ENCODE data around the gene RECK. TPM values are rescaled to one million over a fixed set of nuclear protein-coding genes. Genes with fewer than 3 reads are reported as not detected.
"Not testable (repeated sequence)": the region's sequence is repeated elsewhere in the genome, so short reads cannot be mapped to it uniquely, and the experiment has no call there.

RECK gene
- total and polyA plus RNA-seq, 7 donors: 1.4 to 8.0 (median 2.0) TPM

GRCh38 chr9:35996358-35996970 lies 40.2 kb upstream of the RECK start:
- TF ChIP-seq CTCF (IDR thresholded peaks at IDR 0.05): no peak
- no peak overlapping the region for H3K4me3 ChIP-seq
- no peaks in the 10 kb centered on the region for H3K4me1 ChIP-seq
- H3K27me3 ChIP-seq (ENCODE audit: insufficient read depth in 3 of 3, low read length in 2 of 3): peaks cover 0 to 2% (median 0%) of the 10 kb centered on the region in 3 donors
- H3K27ac ChIP-seq: peak overlapping the region; percentile 63
- intact Hi-C loops (cut with DNase I): no loop called here
- no peak for DNase-seq
- ATAC-seq: peak in 3 of 4 donors; percentile 77 to 96 (median 92)
- H3K36me3 ChIP-seq (ENCODE audit: insufficient read depth in 1 of 2, low read depth in 1 of 2): no peaks in the 10 kb centered on the region
- WGBS, 3 donors: 39 to 48% (median 41%) methylated on average over 1 of the region's 1 CpG
- H3K9me3 ChIP-seq: peaks cover 10% of the 10 kb centered on the region

- H3K4me3 ChIP-seq; intact Hi-C loops (cut with DNase I); H3K4me1 ChIP-seq; DNase-seq; H3K27me3 ChIP-seq (ENCODE audit: insufficient read depth in 3 of 3, low read length in 2 of 3); H3K36me3 ChIP-seq (ENCODE audit: insufficient read depth in 1 of 2, low read depth in 1 of 2): not testable (repeated sequence)
- peak in 3 of 4 donors; percentile 41 to 70 (median 43) for ATAC-seq
- WGBS, 3 donors: 75 to 79% (median 78%) methylated on average over 4 of the region's 4 CpGs
- peaks cover 10% of the 10 kb centered on the region for H3K9me3 ChIP-seq
- peak overlapping the region; percentile 63 for H3K27ac ChIP-seq
Measured at GRCh38 chr9:35997016-35997415, 39.7 kb upstream of the RECK start.

DNA sequence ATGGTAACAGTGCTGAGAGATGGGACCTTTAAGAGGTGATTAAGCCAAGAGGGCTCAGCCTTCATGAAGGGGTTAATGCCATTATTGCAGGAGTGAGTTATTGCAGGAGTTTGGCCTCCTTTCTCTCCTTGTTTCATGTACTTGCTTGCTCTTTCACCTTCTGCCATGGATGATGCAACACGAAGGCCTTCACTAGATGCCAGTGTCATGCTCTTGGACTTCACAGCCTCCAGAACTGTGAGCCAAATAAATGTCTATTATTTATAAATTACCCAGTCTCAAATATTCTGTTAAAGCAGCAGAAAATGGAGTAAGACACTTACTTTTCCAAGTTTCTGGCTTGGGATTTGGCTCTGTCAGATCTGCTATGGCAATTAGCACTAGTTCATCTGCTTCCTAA lies 38.4 kb upstream of the RECK start:
- ATAC-seq (no peak), DNase-seq (no peak)
- no peak for TF ChIP-seq CTCF (IDR thresholded peaks at IDR 0.05)
- intact Hi-C loops (cut with DNase I): no loop called here
- Histone ChIP-seq H3K36me3 (ENCODE audit: insufficient read depth in 1 of 2, low read depth in 1 of 2) (no peaks in the 10 kb centered on the region), H3K27me3 (ENCODE audit: insufficient read depth in 3 of 3, low read length in 2 of 3) (peaks cover 0 to 2% (median 0%) of the 10 kb centered on the region in 3 donors), H3K4me3 (no peak overlapping the region), H3K9me3 (peaks cover 10% of the 10 kb centered on the region), H3K4me1 (no peaks in the 10 kb centered on the region), H3K27ac (no peak overlapping the region)
- WGBS, 3 donors: 72 to 96% (median 78%) methylated on average over 1 of the region's 1 CpG

DNA sequence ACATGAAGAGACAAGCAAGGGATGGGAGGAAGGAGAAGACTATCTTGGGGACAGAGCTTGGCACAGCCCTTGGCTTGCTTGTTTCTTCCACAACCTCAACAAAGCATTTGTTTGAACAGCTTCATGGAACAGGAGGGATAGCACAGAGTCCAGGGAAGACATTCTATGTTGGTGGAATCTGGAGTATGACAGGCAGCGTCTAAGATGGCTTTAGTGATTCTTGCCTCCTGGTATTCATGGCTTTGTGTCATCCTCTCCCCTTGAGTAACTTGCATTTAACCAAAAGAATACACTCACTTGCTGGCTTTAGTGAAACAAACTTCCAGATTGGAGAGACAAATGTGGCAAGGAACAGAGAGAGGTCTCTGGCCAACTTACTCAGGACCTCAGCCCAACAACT lies 30.8 kb upstream of the RECK start:
- TF ChIP-seq CTCF (IDR thresholded peaks at IDR 0.05): no peak
- Histone ChIP-seq H3K27me3 (ENCODE audit: insufficient read depth in 3 of 3, low read length in 2 of 3) (peaks cover 0 to 17% (median 3%) of the 10 kb centered on the region in 3 donors), H3K27ac (no peak overlapping the region), H3K4me1 (no peaks in the 10 kb centered on the region), H3K36me3 (ENCODE audit: insufficient read depth in 1 of 2, low read depth in 1 of 2) (no peaks in the 10 kb centered on the region), H3K9me3 (no peaks in the 10 kb centered on the region), H3K4me3 (no peak overlapping the region)
- WGBS, 3 donors: 81 to 89% (median 84%) methylated on average over 1 of the region's 1 CpG
- ATAC-seq: no peak
- intact Hi-C loops (cut with DNase I): no loop called here
- DNase-seq: no peak

DNA sequence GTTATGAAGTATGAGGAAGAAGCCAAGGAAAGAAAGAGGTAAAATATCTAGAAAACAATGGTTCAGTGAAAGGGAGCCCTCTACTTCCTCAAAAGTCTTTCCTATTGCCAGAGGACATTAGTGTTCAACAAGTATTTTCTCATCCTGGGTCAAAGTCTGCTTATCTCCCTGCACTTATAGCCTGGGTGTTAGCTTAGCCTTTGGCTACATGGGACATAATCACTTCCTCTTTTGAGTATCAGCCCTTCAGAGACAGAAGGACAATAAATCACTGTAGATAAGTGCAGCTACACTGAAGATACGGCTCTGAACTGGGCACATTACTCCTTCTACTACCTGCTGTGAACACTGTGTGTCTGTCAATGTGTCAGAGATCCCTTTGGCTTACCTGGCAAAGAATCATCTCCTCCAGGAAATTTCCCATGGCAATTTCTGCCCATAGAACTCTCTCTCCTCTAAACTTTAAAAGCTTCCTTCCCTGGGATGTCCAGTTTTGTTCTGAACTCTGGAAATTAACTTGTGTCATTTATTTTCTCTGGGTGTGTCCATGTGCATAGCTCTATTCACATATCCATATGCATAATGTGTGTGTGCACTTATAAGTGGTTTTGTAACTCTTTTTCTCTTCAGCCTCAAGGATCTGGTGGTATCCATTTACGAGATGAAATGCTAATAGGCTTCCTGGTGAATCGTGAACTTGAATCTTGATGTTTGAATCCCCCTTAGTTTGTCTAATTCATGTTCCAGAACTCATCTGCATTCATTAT lies 30.0 kb upstream of the RECK start:
- Histone ChIP-seq H3K4me1 (no peaks in the 10 kb centered on the region), H3K9me3 (no peaks in the 10 kb centered on the region), H3K27ac (no peak overlapping the region), H3K27me3 (ENCODE audit: insufficient read depth in 3 of 3, low read length in 2 of 3) (peaks cover 0 to 21% (median 3%) of the 10 kb centered on the region in 3 donors), H3K4me3 (no peak overlapping the region), H3K36me3 (ENCODE audit: insufficient read depth in 1 of 2, low read depth in 1 of 2) (no peaks in the 10 kb centered on the region)
- ATAC-seq (no peak), DNase-seq (no peak)
- 72 to 80% (median 73%) methylated on average over 3 of the region's 3 CpGs for WGBS, 3 donors
- intact Hi-C loops (cut with DNase I): no loop called here
- TF ChIP-seq CTCF (IDR thresholded peaks at IDR 0.05): no peak

All from psoas muscle (tissue), 8 donors.